Right lung (tissue), 5 donors: ENCODE measurements around the gene PDF. TPM values are rescaled to one million over a fixed set of nuclear protein-coding genes. Genes with fewer than 3 reads are reported as not detected.
A peak's percentile ranks its signal among the peaks of the same experiment; 100 is the strongest.

ENCODE experiments used
- DNase-seq, 2 donors: peaks; one replicate each; pipeline ENCODE4 v3.0.0-alpha.2; 2013
- polyA plus RNA-seq, 5 donors: library from polyadenylated mRNA; unstranded; fragments of 120-200 nt; gene quantifications; one replicate each; pipeline versions ENCODE4 v1.2.1 to v1.2.3, GENCODE V29; 2013; ENCODE audit warnings: inconsistent platforms in 1 of 5, low replicate concordance in 1 of 5; ENCODE audit not compliant: insufficient read length in 5 of 5, insufficient read depth in 1 of 5

PDF gene
- polyA plus RNA-seq, 5 donors: 2.1 to 10.2 (median 3.6) TPM

- DNase-seq: peak; percentile 65 to 67
Observed at GRCh38 chr16:69286941-69287713, 43.3 kb downstream of the PDF start.

DNA sequence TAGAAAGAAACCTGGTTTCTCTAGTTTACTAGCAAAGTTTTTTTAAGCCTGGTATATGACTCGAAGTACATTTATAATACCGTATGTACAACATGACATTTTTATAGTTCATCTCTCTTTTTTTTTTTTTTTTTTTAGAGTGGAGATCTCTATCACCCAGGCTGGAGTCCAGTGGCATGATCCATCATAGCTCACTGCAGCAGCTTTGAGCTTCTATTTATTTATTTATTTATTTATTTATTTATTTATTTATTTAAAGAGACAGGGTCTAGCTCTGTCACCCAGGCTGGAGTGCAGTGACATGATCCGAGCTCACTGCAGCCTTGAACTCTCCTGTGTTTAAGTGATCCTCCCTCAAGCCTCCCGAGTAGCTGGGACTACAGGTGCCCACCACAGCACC, 45.1 kb downstream of the PDF start:
- no peak for DNase-seq

GRCh38 chr16:69283851-69284250, 46.5 kb downstream of the PDF start:
- DNase-seq: no peak

- DNase-seq: no peak
Observed at GRCh38 chr16:69277413-69277812, 53.0 kb downstream of the PDF start.

Other genes with a start within 250 kb of the PDF start
- gene HAS3, start 224.9 kb downstream of the PDF start, polyA plus RNA-seq: 100 to 1,000 TPM; 103 to 190 (median 176) TPM
- 100 to 1,000 TPM; 113 to 136 (median 126) TPM for gene CHTF8, start 198.0 kb downstream of the PDF start, polyA plus RNA-seq
- gene UTP4, start 197.9 kb downstream of the PDF start, polyA plus RNA-seq: 10 to 100 TPM; 42.8 to 47.6 (median 46.4) TPM
- gene SNTB2, start 143.4 kb downstream of the PDF start, polyA plus RNA-seq: 10 to 100 TPM; 17.0 to 25.5 (median 22.1) TPM
- gene VPS4A, start 19.2 kb downstream of the PDF start, polyA plus RNA-seq: 10 to 100 TPM; 37.1 to 51.6 (median 44.3) TPM
- 10 to 100 TPM; 22.5 to 33.5 (median 29.0) TPM for gene COG8, start 9.0 kb upstream of the PDF start, polyA plus RNA-seq
- gene NIP7, start 9.2 kb upstream of the PDF start, polyA plus RNA-seq: 10 to 100 TPM; 25.9 to 36.7 (median 28.9) TPM
- 1 to 10 TPM; 2.3 to 4.4 (median 4.0) TPM for gene TMED6, start 21.2 kb upstream of the PDF start, polyA plus RNA-seq
- 10 to 100 TPM; 32.8 to 38.4 (median 35.0) TPM for gene TERF2, start 55.4 kb upstream of the PDF start, polyA plus RNA-seq
- 100 to 1,000 TPM; 105 to 127 (median 109) TPM for gene CYB5B, start 94.0 kb upstream of the PDF start, polyA plus RNA-seq
- 10 to 100 TPM; 31.4 to 64.5 (median 56.4) TPM for gene NFAT5, start 235.4 kb upstream of the PDF start, polyA plus RNA-seq